Measurements from ENCODE around the gene THSD7A.

THSD7A gene

DNA sequence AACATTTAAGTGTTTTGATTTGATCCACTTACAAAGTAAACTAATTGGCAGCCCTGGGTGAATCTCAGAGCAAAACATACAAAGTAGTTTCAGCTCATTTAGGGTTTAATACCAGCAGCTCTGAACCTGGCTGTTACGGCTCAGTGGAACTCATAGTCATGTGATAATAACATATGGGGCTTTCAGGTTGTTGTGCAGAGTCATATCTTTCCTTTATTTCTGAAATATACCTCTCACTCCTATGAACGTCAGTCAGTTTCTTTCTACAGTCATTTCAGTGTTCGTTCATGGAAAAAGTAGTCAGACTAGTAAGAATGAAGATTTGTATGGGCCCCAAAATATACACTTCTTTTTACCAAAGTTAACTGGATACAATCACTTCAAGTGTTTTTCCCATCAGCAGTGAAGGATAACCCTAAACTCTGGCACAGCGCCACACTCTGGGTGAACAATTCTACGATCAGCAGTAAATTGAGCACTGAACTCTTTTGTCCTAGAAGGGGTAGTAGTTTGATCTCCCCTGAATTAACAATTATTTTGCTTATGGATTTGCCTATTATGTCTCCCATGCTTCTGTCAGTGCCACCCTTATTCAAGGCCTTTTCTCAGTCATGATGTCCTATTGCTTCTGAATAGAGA, 218.6 kb downstream of the THSD7A start:
- WGBS (ENCODE audit: insufficient coverage, insufficient read length), result no CpG with 5 or more reads among the region's 5 CpGs
- H3K36me3 ChIP-seq (ENCODE audit: control insufficient read depth, insufficient read depth, low read length), result no peaks in the 10 kb centered on the region

GRCh38 chr7:11612737-11613136, 219.3 kb downstream of the THSD7A start:
- H3K9me3 ChIP-seq (ENCODE audit: control insufficient read depth, insufficient read depth, low read length), result no peaks in the 10 kb centered on the region
- H3K36me3 ChIP-seq (ENCODE audit: control insufficient read depth, insufficient read depth, low read length), result no peaks in the 10 kb centered on the region
- H3K4me3 ChIP-seq (ENCODE audit: low read length), result no peak overlapping the region
- peaks cover 2% of the 10 kb centered on the region; the same call in 1 of the 2 replicates for H3K4me1 ChIP-seq (ENCODE audit: control insufficient read depth, insufficient read depth, low read length)
- DNase-seq (ENCODE audit: low read depth, low spot score), result no peak
- no peaks in the 10 kb centered on the region for H3K27me3 ChIP-seq (ENCODE audit: control insufficient read depth, insufficient read depth, low read length)
- H3K27ac ChIP-seq (ENCODE audit: low read length), result no peak overlapping the region
- no CpG with 5 or more reads among the region's 1 CpG for WGBS (ENCODE audit: insufficient coverage, insufficient read length)

More for the DNA sequence above, 218.6 kb downstream of the THSD7A start:
- Histone ChIP-seq H3K9me3 (ENCODE audit: control insufficient read depth, insufficient read depth, low read length) (no peaks in the 10 kb centered on the region), H3K27ac (ENCODE audit: low read length) (no peak overlapping the region), H3K4me1 (ENCODE audit: control insufficient read depth, insufficient read depth, low read length) (peaks cover 2% of the 10 kb centered on the region; the same call in 1 of the 2 replicates), H3K27me3 (ENCODE audit: control insufficient read depth, insufficient read depth, low read length) (no peaks in the 10 kb centered on the region), H3K4me3 (ENCODE audit: low read length) (no peak overlapping the region)
- no peak for DNase-seq (ENCODE audit: low read depth, low spot score)

DNA sequence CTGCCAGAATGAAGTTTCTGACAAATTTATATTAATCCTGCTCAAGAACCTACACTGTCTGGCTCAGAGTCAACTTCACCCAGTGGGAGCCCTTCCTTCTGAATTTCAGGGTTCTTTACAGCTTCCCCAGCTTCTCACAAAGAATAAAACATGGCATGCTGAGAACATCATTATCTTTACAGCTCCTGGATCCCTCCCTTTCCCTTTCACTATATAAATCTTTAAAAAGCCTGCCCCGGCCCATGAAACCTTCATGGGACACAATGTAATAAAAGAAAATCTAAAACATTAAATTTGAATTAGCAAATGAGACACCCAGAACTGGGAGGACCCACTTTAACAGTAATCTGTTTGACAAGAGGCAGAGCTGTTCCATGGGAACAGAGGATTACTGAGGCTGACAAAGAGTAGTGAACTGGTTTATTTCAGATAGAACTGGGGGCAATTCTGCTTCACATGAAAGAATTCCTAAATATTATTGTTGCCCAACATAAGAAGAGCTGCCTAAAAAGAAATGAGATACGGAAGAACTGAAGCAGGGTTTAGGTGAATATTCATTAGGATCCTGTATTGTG, 222.8 kb downstream of the THSD7A start:
- Histone ChIP-seq H3K27ac (ENCODE audit: low read length) (no peak overlapping the region), H3K4me3 (ENCODE audit: low read length) (no peak overlapping the region), H3K36me3 (ENCODE audit: control insufficient read depth, insufficient read depth, low read length) (no peaks in the 10 kb centered on the region), H3K9me3 (ENCODE audit: control insufficient read depth, insufficient read depth, low read length) (no peaks in the 10 kb centered on the region), H3K27me3 (ENCODE audit: control insufficient read depth, insufficient read depth, low read length) (no peaks in the 10 kb centered on the region), H3K4me1 (ENCODE audit: control insufficient read depth, insufficient read depth, low read length) (peaks cover 1% of the 10 kb centered on the region; the same call in 1 of the 2 replicates)
- no peak for DNase-seq (ENCODE audit: low read depth, low spot score)
- WGBS (ENCODE audit: insufficient coverage, insufficient read length), result no CpG with 5 or more reads among the region's 2 CpGs

- H3K4me1 ChIP-seq (ENCODE audit: control insufficient read depth, insufficient read depth, low read length), result no peaks in the 10 kb centered on the region
- no peak overlapping the region for H3K27ac ChIP-seq (ENCODE audit: low read length)
- H3K27me3 ChIP-seq (ENCODE audit: control insufficient read depth, insufficient read depth, low read length), result no peaks in the 10 kb centered on the region
- H3K4me3 ChIP-seq (ENCODE audit: low read length), result no peak overlapping the region
- no CpG with 5 or more reads among the region's 2 CpGs for WGBS (ENCODE audit: insufficient coverage, insufficient read length)
- no peaks in the 10 kb centered on the region for H3K9me3 ChIP-seq (ENCODE audit: control insufficient read depth, insufficient read depth, low read length)
- DNase-seq (ENCODE audit: low read depth, low spot score), result no peak
- no peaks in the 10 kb centered on the region for H3K36me3 ChIP-seq (ENCODE audit: control insufficient read depth, insufficient read depth, low read length)
Measured at GRCh38 chr7:11607686-11608085, 224.3 kb downstream of the THSD7A start.

DNA sequence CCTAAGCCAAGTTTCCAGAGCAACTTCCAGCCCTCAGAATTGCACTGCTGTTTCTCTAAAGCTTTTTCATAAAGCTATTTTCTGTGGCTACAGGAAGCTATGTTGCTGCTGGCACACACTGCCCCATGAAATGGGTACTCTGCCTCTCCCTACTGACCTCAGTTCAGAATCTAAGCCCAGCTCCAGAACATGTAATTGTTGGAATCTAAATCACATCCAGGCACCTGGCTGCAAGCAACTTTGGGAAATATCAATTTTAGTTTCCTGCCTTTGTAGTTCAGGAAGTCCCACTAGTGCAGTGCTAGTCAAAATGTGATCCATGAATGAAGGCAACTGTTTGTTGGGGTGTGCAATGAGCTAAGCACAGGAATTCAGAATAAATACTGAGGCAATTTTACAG, 226.2 kb downstream of the THSD7A start:
- Histone ChIP-seq H3K36me3 (ENCODE audit: control insufficient read depth, insufficient read depth, low read length) (no peaks in the 10 kb centered on the region), H3K27ac (ENCODE audit: low read length) (no peak overlapping the region), H3K4me3 (ENCODE audit: low read length) (no peak overlapping the region), H3K27me3 (ENCODE audit: control insufficient read depth, insufficient read depth, low read length) (no peaks in the 10 kb centered on the region), H3K4me1 (ENCODE audit: control insufficient read depth, insufficient read depth, low read length) (no peaks in the 10 kb centered on the region), H3K9me3 (ENCODE audit: control insufficient read depth, insufficient read depth, low read length) (no peaks in the 10 kb centered on the region)
- no peak for DNase-seq (ENCODE audit: low read depth, low spot score)

GRCh38 chr7:11604505-11604904, 227.5 kb downstream of the THSD7A start:
- Histone ChIP-seq H3K27me3 (ENCODE audit: control insufficient read depth, insufficient read depth, low read length) (no peaks in the 10 kb centered on the region), H3K27ac (ENCODE audit: low read length) (no peak overlapping the region), H3K4me3 (ENCODE audit: low read length) (no peak overlapping the region), H3K9me3 (ENCODE audit: control insufficient read depth, insufficient read depth, low read length) (no peaks in the 10 kb centered on the region), H3K36me3 (ENCODE audit: control insufficient read depth, insufficient read depth, low read length) (no peaks in the 10 kb centered on the region), H3K4me1 (ENCODE audit: control insufficient read depth, insufficient read depth, low read length) (no peaks in the 10 kb centered on the region)
- no peak for DNase-seq (ENCODE audit: low read depth, low spot score)
- WGBS (ENCODE audit: insufficient coverage, insufficient read length), result no CpG with 5 or more reads among the region's 1 CpG

- DNase-seq (ENCODE audit: low read depth, low spot score), result no peak
- no peaks in the 10 kb centered on the region for H3K36me3 ChIP-seq (ENCODE audit: control insufficient read depth, insufficient read depth, low read length)
- no peak overlapping the region for H3K4me3 ChIP-seq (ENCODE audit: low read length)
- no peaks in the 10 kb centered on the region for H3K4me1 ChIP-seq (ENCODE audit: control insufficient read depth, insufficient read depth, low read length)
- H3K27me3 ChIP-seq (ENCODE audit: control insufficient read depth, insufficient read depth, low read length), result no peaks in the 10 kb centered on the region
- H3K27ac ChIP-seq (ENCODE audit: low read length), result no peak overlapping the region
- no peaks in the 10 kb centered on the region for H3K9me3 ChIP-seq (ENCODE audit: control insufficient read depth, insufficient read depth, low read length)
Measured at GRCh38 chr7:11601761-11602160, 230.2 kb downstream of the THSD7A start.

DNA sequence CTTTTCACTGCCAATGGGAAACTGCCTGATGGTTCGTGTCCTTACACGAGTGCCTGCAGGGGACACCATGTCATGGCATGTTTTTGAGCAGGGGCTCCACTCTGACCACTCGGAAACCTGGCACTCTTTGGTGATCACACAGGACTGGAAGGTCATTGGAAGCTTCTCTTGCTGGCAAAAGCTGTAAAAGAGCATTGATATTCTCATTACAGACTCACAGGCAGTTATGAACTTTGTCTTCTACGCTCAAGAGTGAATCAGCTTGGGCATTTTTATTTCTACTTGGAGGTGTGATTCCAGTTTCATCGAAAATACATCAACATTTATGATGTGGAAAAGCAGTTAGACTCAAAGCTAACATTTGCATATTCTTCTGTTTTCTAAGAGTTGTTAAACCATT, 238.7 kb downstream of the THSD7A start:
- H3K4me1 ChIP-seq (ENCODE audit: control insufficient read depth, insufficient read depth, low read length), result no peaks in the 10 kb centered on the region
- no peak overlapping the region for H3K4me3 ChIP-seq (ENCODE audit: low read length)
- no peaks in the 10 kb centered on the region for H3K36me3 ChIP-seq (ENCODE audit: control insufficient read depth, insufficient read depth, low read length)
- WGBS (ENCODE audit: insufficient coverage, insufficient read length), result no CpG with 5 or more reads among the region's 5 CpGs
- DNase-seq (ENCODE audit: low read depth, low spot score), result no peak
- H3K27me3 ChIP-seq (ENCODE audit: control insufficient read depth, insufficient read depth, low read length), result no peaks in the 10 kb centered on the region
- no peaks in the 10 kb centered on the region for H3K9me3 ChIP-seq (ENCODE audit: control insufficient read depth, insufficient read depth, low read length)
- no peak overlapping the region for H3K27ac ChIP-seq (ENCODE audit: low read length)

DNA sequence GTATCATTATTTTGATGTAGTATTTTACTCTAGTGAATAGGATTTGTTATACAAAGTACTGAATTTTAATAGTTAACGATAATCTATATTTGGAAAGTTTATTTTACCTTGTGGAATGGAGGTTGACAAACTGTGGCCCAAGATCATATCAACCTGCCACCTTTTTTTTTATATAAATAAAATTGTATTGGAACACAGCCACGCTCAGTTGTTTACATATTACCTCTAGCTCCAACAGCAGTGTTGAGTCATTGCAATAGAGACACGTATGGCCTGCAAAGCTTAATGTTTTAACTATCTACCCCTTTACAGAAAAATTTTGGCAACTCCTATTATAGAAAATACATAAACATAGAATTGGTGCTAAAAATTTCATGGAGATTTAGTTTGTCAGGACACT, 239.3 kb downstream of the THSD7A start:
- no peak for DNase-seq (ENCODE audit: low read depth, low spot score)
- WGBS (ENCODE audit: insufficient coverage, insufficient read length), result no CpG with 5 or more reads among the region's 3 CpGs

GRCh38 chr7:11591943-11592342, 240.1 kb downstream of the THSD7A start:
- Histone ChIP-seq H3K36me3 (ENCODE audit: control insufficient read depth, insufficient read depth, low read length) (no peaks in the 10 kb centered on the region), H3K9me3 (ENCODE audit: control insufficient read depth, insufficient read depth, low read length) (no peaks in the 10 kb centered on the region), H3K4me1 (ENCODE audit: control insufficient read depth, insufficient read depth, low read length) (no peaks in the 10 kb centered on the region), H3K27ac (ENCODE audit: low read length) (no peak overlapping the region), H3K4me3 (ENCODE audit: low read length) (no peak overlapping the region), H3K27me3 (ENCODE audit: control insufficient read depth, insufficient read depth, low read length) (no peaks in the 10 kb centered on the region)
- DNase-seq (ENCODE audit: low read depth, low spot score), result no peak

More for the DNA sequence above, 239.3 kb downstream of the THSD7A start:
- Histone ChIP-seq H3K4me1 (ENCODE audit: control insufficient read depth, insufficient read depth, low read length) (no peaks in the 10 kb centered on the region), H3K36me3 (ENCODE audit: control insufficient read depth, insufficient read depth, low read length) (no peaks in the 10 kb centered on the region), H3K27ac (ENCODE audit: low read length) (no peak overlapping the region), H3K27me3 (ENCODE audit: control insufficient read depth, insufficient read depth, low read length) (no peaks in the 10 kb centered on the region), H3K9me3 (ENCODE audit: control insufficient read depth, insufficient read depth, low read length) (no peaks in the 10 kb centered on the region), H3K4me3 (ENCODE audit: low read length) (no peak overlapping the region)

- no peaks in the 10 kb centered on the region for H3K27me3 ChIP-seq (ENCODE audit: control insufficient read depth, insufficient read depth, low read length)
- H3K4me3 ChIP-seq (ENCODE audit: low read length), result no peak overlapping the region
- no peak for DNase-seq (ENCODE audit: low read depth, low spot score)
- WGBS (ENCODE audit: insufficient coverage, insufficient read length), result no CpG with 5 or more reads among the region's 6 CpGs
- H3K36me3 ChIP-seq (ENCODE audit: control insufficient read depth, insufficient read depth, low read length), result no peaks in the 10 kb centered on the region
- no peaks in the 10 kb centered on the region for H3K4me1 ChIP-seq (ENCODE audit: control insufficient read depth, insufficient read depth, low read length)
- H3K9me3 ChIP-seq (ENCODE audit: control insufficient read depth, insufficient read depth, low read length), result no peaks in the 10 kb centered on the region
- H3K27ac ChIP-seq (ENCODE audit: low read length), result no peak overlapping the region
Measured at GRCh38 chr7:11591055-11591633, 240.9 kb downstream of the THSD7A start.
